ELR (cell line): ENCODE data around the gene KRT72.

Experiments
- DNase-seq: peaks from one replicate; pipeline ENCODE4 v3.0.0-alpha.2; 2015; ENCODE audit warnings: low read depth

The KRT72 gene

DNA sequence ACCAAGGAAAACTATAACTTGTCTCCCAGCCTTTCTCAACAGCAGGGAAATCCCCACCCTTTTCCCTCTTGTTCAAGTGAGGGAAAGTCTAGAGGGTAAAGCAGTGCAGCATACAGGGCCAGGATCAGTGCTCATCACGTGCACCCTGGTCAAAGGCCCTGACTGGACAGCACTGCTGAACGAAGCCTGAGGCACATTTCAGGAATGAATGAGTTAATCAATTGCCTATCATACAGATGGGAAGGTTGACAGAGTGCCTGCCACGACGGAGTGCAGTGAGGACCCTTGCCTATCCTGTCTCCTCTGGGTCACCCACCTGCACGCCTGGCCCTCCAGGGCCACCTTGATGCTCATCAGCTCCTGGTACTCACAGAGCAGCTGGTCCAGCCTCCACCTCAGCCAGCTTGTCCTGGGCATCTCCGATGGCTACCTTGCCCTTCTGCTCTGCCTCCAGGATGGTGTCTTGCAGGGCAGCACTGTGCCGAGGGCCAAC, 28.8 kb upstream of the KRT72 start:
- DNase-seq, result no peak

DNA sequence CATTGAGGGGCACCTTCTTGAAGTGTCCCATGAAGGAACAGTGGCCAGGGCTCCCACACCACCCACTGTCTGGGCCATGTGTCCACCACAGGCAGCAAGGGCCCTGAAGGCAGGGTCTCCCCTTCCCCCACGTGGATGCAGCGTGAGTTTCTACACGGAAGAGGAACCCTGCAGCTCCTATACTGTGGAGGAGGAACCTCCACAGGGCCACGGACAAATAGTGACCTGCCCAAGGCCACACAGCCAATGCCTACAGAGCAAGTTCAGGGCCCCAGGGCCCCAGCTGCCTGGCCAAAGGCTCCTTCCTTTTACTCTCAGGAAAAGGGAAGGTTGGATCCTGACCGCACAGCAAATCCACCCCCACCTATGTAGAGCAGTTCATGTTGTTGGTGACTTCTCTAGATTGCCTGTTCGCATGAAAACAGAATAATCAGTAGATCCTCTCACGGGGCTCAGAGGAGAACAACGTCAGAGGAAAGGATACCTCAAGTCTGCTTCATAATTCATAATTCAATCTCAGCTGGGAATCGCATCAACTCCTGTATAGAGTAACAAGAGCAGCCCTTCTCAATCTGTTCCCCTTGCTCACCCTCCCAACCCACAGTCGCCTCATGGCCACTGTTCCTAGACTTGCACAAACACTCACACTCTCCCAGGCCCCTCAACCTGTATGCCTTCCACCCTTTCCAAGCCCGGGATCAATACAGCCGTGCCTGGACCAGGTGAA, 28.2 kb upstream of the KRT72 start:
- no peak for DNase-seq

- DNase-seq, result no peak
These were observed 27.6 kb upstream of the KRT72 start for GRCh38 chr12:52628841-52629240.

DNA sequence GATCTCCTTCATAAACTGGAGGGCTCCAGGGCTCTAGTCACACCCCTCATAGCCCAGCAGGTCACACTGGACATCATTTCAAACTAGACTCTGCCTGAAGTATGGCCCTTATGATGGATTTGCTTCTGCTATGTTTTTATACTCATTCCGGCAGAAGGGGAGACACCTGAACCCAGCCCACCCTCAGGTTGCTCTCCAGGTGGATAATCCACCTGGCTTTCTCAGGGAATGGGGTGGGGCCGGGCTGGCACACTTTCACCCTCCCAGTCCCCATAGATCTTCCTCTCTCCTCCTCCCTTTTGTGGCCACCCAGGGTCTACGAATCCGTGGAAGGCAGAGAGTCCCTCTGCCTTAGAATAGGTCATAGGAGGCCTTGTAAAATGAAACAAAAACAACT, 26.8 kb upstream of the KRT72 start:
- no peak for DNase-seq

- no peak for DNase-seq
These were observed 26.3 kb upstream of the KRT72 start for GRCh38 chr12:52627395-52628110.

- no peak for DNase-seq
These were observed 21.1 kb upstream of the KRT72 start for GRCh38 chr12:52622349-52622748.

- no peak for DNase-seq
These were observed 17.6 kb upstream of the KRT72 start for GRCh38 chr12:52618866-52619265.

DNA sequence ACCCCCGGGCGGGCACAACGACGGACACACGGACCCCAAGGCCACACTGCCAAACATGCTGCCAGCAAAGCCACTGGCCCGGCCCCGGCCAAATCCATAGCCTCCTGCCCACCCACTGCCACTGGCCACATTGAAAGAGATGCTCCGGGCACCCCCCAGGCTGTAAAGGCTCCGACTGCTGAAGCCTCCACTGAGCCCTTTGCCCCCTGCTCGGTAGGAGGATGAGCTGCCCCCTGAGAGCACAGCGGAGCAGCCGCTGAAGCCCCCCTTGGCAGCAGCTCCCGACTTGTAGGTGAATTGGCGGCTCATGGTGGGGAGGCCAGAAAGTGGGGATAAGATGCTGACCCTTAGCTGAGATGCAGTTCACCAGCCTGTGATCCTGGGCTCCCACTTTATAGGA, 17.0 kb upstream of the KRT72 start, which contains the start of gene KRT73:
TSS of gene KRT73 (minus strand) at position 344 of the 400 bp plus-strand sequence. CDS start at position 309, 35 bp downstream.
- DNase-seq, result no peak

DNA sequence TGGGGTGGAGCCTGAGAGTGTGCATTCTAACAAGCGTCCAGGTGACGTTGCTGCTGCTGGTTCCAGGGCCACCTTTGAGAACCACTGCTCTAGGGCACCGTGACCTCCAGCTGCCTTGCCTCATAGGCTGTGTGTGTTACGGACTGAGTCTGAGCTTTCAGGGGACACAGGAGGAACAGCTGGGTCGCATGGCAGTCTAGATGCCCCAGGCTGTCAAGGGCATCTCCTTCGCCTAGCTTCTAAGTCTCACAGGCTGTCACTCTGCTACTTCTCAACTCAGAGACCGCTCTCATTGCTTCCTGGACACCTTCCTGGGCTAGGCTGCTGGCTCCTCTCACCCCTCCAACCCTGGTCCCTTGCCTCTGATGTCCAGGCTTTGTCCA, 16.1 kb upstream of the KRT72 start:
- no peak for DNase-seq

- no peak for DNase-seq
These were observed 15.6 kb upstream of the KRT72 start for GRCh38 chr12:52616680-52617402.

GRCh38 chr12:52615912-52616311, 14.6 kb upstream of the KRT72 start:
- no peak for DNase-seq

- peak; percentile 10 for DNase-seq
These were observed 14.1 kb upstream of the KRT72 start for GRCh38 chr12:52615208-52615868.

DNA sequence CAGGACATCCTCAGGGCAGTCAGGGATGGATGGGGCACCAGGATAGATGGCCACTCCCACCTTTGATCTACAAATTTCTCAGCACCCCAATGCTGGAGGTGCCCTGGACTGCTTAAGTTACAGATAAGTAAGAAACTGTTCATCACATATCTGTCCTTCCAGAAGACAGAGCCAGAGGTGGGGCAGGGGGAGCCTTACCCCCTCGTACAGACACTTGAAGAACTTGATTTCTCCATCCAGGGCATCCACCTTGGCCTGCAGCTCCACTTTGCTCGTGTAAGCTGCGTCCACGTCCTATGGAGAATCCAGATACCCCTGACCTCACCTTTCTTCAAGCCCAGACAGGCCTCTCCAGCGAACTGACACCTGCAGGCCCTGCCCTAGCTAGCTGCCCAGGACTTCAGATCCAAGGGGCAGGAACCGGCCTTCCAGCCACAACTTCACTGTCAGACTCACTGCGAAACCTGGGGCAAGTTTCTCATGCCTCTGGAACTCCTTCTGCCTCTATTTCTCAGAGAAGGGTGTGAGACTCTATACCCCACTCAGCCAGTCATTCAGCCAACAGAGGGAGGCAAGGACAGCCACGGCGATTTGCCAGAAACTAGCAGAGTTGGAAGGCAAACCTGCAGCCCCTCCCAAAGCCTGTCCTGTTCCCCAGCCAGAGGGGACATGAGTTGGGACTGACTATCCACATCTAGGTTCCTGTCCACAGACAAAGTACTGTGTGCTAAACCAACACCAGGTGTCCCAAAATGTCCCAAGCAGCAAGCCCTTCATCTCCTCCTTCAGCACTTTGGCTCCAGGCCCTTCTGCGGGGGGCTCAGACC, 13.3 kb upstream of the KRT72 start:
- DNase-seq, result no peak

GRCh38 chr12:52613384-52614030, 12.2 kb upstream of the KRT72 start:
- no peak for DNase-seq

DNA sequence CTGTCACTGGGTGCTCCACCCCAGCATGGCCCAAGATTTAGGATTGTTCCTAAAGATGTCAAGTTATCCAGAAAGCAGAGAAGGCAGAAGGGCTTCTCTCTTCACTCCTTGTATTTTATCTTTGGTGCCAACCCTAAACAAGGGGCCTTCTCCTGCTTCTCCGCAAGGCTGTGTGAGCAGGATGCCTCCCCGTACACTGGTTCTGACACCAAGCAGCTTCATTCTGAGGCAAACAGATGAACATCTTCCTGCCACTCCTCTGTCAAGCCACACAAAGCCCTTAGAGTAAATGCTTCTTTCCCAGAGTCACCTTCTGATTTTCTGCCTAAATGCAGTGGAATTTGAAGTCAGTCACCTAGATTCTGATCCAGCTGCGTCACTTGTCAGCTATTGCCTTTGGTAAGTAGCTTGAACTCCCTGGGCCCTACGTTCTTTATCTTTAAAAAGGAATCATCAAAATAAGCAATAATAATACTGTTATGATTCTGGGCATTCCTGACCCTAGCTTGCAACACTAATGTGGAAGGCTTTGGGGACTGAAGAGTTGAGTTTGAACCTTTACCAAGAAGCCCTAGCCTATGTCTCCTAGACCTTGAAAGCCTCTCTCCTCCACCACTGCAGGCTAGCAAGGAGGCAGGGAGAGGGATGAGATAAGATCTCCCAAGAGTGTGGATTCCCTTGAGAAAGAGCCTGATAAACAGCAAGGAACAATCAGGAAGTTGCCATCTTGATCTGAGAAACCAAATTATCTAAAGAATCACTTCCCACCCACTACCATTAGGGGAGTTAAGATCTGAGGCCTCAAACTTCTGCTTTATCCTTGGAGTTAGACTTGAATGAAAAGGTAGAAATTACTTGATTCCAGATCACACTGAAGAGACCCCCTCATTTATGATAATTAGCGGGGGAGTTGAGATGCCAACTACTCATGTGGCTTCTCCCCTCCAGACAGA, 11.4 kb upstream of the KRT72 start:
- DNase-seq, result no peak

DNA sequence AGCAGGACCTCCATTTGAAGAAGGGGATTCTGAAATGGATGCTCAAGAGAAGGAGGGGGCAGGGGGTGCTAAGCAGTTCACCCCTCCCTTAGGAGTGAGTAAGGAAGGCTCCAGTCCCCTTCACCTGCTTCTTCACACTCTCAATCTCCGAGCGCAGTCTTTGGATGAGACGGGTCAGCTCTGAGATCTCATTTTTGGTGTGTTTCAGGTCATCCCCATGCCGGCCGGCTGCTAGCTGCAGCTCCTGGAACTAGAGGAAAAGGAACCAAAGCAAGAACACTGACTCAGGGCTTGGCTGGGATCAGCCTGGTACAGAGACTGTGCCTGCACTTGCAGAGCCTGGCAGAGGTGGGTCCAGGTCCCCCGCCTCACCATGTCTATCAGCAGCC, 9.8 kb upstream of the KRT72 start:
- no peak for DNase-seq

- no peak for DNase-seq
These were observed 7.8 kb upstream of the KRT72 start for GRCh38 chr12:52608826-52609630.

- DNase-seq, result no peak
These were observed 6.9 kb upstream of the KRT72 start for GRCh38 chr12:52608161-52608560.

DNA sequence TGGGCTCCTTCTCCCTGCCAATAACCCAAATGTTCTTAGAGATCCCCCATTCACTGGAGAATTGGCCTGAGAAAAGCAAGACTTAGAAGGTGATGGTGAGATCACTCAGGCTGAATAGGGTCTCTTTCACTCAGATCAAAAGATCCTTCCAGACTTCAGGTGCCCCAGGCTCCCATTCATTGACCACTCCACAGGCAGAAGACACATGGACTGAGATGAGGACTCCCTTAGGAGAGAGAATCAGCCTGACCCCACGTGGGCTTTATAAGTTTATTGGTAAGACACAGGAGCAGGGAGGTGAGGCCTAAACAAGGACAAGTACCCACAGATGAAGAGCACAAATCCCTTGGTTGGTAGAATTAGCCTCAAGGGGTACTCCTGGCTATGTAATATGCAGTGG, 6.1 kb upstream of the KRT72 start:
- DNase-seq, result no peak
